Tibial nerve (tissue), 4 donors: ENCODE data around the gene VAMP1.

ENCODE experiments used
- EP300 ChIP-seq, 2 donors: sonication (generic); formaldehyde crosslinking; IDR thresholded peaks; one replicate each; pipeline ENCODE4 v1.6.1; 2017; ENCODE audit warnings: antibody characterized with exemption in 2 of 2, mild to moderate bottlenecking in 1 of 2
- POLR2A ChIP-seq, 2 donors: fragments of 450-650 bp; IDR thresholded peaks; one replicate each; pipeline ENCODE4 v1.6.1; 2017; ENCODE audit warnings: antibody characterized with exemption in 2 of 2, mild to moderate bottlenecking in 2 of 2, moderate library complexity in 2 of 2
- TF ChIP-seq, protein P1 (sequence below), 5 experiments: fragments of 200-600 bp in 3 of 5; fragments of 450-650 bp in 2 of 5; sonication (generic) in 3 of 5; IDR thresholded peaks; one replicate each; pipeline ENCODE4 v1.5.1; 2016 to 2019; ENCODE audit warnings: antibody characterized with exemption in 5 of 5, mild to moderate bottlenecking in 3 of 5, moderate library complexity in 2 of 5

DNA sequence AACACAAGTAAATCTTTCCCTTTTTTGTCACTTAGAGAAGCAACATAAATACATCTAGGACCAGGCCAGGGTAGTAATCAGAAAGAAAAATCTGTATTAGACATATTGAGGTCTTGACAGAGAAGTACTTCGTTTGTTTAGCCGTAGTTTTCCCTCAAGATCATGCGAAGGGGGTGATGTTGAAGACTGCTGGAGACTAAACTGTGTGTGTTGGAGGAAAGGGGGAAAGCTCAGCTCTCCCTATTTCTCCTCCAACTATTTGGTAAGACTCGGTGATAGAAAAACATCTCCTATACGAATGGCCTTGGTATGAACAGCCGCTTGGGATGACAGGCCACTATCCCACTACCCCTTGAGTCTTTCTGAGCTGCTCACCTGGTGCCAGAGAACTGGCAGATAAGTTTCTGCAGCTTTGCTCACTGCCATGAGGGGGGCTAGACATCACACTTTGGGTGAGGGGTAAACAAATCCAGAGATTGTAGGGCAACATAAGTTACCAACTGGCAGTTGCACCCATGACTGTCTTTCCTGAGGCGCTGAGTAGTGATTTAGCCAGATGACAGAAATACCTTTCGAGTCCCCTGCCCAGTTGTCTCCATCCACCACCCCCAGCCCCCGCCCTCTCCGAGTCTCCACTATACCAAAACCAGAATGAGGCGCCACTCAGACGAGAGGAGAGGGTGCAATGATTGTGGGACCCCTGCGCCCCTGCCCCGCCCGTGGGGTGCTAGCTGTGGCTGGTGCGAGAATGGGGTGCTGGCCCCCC lies 685 bp downstream of the VAMP1 start:
- TF ChIP-seq, protein P1, sequence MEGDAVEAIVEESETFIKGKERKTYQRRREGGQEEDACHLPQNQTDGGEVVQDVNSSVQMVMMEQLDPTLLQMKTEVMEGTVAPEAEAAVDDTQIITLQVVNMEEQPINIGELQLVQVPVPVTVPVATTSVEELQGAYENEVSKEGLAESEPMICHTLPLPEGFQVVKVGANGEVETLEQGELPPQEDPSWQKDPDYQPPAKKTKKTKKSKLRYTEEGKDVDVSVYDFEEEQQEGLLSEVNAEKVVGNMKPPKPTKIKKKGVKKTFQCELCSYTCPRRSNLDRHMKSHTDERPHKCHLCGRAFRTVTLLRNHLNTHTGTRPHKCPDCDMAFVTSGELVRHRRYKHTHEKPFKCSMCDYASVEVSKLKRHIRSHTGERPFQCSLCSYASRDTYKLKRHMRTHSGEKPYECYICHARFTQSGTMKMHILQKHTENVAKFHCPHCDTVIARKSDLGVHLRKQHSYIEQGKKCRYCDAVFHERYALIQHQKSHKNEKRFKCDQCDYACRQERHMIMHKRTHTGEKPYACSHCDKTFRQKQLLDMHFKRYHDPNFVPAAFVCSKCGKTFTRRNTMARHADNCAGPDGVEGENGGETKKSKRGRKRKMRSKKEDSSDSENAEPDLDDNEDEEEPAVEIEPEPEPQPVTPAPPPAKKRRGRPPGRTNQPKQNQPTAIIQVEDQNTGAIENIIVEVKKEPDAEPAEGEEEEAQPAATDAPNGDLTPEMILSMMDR (IDR thresholded peaks at IDR 0.05): no peak
- no peak for TF ChIP-seq POLR2A (IDR thresholded peaks at IDR 0.05)
- TF ChIP-seq EP300 (IDR thresholded peaks at IDR 0.05): no peak
